Measurements from ENCODE around the gene CHAMP1. TPM values are rescaled to one million over a fixed set of nuclear protein-coding genes. Genes with fewer than 3 reads are reported as not detected.
A peak's percentile ranks its signal among the peaks of the same experiment; 100 is the strongest.

The CHAMP1 gene
- total and polyA plus RNA-seq, 2 of the 13 experiments (the other 11 are each of a cell fraction or from before 2014, with no cell fraction given): 8.4 to 9.7 TPM

DNA sequence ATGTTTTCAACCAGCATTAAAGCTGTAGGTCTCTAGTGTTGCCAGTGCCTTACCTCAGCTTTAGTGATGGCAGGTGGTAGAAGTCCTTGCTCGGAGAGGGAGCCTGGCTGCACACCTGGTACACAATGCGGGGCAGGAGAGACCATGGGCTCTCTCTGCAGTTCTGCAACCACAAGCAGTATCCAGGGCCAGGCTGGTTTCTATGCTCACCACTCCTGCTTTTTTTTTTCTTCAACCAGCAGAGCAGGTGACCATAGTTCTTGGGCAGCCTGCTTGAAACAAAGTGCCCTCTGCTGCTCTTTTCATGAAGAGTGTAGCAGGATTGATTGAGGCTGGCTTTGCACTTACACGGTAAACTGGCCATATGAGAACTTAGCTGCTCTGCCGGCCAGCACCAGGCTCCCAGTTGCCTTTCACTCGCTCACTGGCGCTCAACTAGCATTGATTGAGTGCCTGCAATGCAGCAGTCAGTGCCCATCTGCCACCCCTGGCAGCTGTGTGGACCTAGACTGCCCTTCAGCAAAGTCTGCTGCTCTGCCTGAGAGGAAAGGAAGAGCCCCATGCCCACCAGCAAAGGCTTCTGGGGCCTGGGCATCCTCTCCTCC lies 4.4 kb upstream of the CHAMP1 start:
- Histone ChIP-seq H3K27ac (ENCODE audit: extremely low read length, insufficient read depth, low read length) (no peak overlapping the region), H3K9ac (ENCODE audit: insufficient read depth, low read depth, low read length) (no peak overlapping the region), H2AFZ (ENCODE audit: low read length) (no peak overlapping the region), H3K4me3 (replicated peaks in 1 of 3; ENCODE audit: insufficient read depth in 1 of 3, low read depth in 2 of 3, low read length in 3 of 3) (no peak overlapping the region), H3K27me3 (ENCODE audit: control insufficient read depth in 1 of 2, insufficient read depth in 2 of 2, low read length in 2 of 2) (no peaks in the 10 kb centered on the region; a peak in 1 of 5 replicates), H3K9me3 (ENCODE audit: low read length) (no peaks in the 10 kb centered on the region), H3K79me2 (ENCODE audit: insufficient read depth, low read length) (peaks cover 3% of the 10 kb centered on the region), H4K20me1 (ENCODE audit: insufficient read depth, low read length) (no peaks in the 10 kb centered on the region), H3K4me1 (ENCODE audit: insufficient read depth, low read length) (peaks cover 18% of the 10 kb centered on the region), H3K4me2 (ENCODE audit: low read depth, low read length) (no peak overlapping the region), H3K36me3 (replicated peaks in 1 of 2; ENCODE audit: control insufficient read depth in 1 of 2, insufficient read depth in 2 of 2, low read length in 2 of 2) (peaks cover 2 to 9% of the 10 kb centered on the region in 2 experiments; a peak in 1 of 5 replicates)
- POLR2A ChIA-PET: no interaction called here
- in situ Hi-C loops (cut with HindIII; ENCODE audit: extremely low pct_ligation_motif_present, low pct_unique_long_range_greater_than_20kb) (no loop called here), intact Hi-C loops (cut with micrococcal nuclease; ENCODE audit: unreplicated experiment) (no loop called here)
- no peak for DNase-seq (ENCODE audit: low spot score)
- WGBS (ENCODE audit: low lambda C conversion rate): 63% methylated on average over 6 of the region's 6 CpGs
- CTCF ChIA-PET (ENCODE audit: low intra/inter-chr PET ratio, low total read pairs): no interaction called here
- no peak for FAIRE-seq
- BruUV-seq (replicated peaks): no TSS peak
- ATAC-seq: no peak
- TF ChIP-seq RARG (CRISPR knock-in tag; IDR thresholded peaks at IDR 0.05; ENCODE audit: low read depth) (no peak), HNRNPL (IDR thresholded peaks at IDR 0.05; ENCODE audit: low read depth, low read length) (no peak), HNF4A (CRISPR knock-in tag; IDR thresholded peaks at IDR 0.05) (no peak), SAP130 (CRISPR knock-in tag; IDR thresholded peaks at IDR 0.05; ENCODE audit: low read depth) (no peak), TP53 (CRISPR knock-in tag; conservative IDR thresholded peaks at IDR 0.05) (no peak)
- TF ChIP-seq, protein P1, sequence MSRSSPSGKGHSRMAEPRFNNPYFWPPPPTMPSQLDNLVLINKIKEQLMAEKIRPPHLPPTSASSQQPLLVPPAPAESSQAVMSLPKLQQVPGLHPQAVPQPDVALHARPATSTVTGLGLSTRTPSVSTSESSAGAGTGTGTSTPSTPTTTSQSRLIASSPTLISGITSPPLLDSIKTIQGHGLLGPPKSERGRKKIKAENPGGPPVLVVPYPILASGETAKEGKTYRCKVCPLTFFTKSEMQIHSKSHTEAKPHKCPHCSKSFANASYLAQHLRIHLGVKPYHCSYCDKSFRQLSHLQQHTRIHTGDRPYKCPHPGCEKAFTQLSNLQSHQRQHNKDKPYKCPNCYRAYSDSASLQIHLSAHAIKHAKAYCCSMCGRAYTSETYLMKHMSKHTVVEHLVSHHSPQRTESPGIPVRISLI (CRISPR knock-in tag; IDR thresholded peaks at IDR 0.05; ENCODE audit: borderline replicate concordance): peak; percentile 34; the same call in 1 of the 2 replicates

DNA sequence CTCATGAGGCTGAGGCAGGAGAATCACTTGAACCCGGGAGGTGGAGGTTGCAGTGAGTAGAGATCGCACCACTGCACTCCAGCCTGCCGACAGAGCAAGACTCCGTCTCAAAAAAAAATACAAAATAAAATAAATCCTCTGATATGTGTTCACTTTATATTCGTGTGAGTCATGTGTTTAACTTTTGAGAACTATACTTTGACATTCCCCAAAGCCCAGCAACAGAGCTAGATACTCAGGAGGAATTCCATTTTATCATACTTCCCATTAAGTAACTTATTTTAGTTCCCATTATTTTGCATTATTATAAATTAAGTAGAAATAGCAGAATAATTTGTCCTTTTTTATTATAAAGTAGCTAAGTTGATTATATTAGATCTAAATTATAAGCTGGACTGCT lies 3.3 kb upstream of the CHAMP1 start:
- intact Hi-C loops (cut with micrococcal nuclease; ENCODE audit: unreplicated experiment) (no loop called here), in situ Hi-C loops (cut with HindIII; ENCODE audit: extremely low pct_ligation_motif_present, low pct_unique_long_range_greater_than_20kb) (no loop called here)
- BruUV-seq (replicated peaks): no TSS peak
- H3K4me3 ChIP-seq (replicated peaks in 1 of 3; ENCODE audit: insufficient read depth in 1 of 3, low read depth in 2 of 3, low read length in 3 of 3): no peak overlapping the region
- H2AFZ ChIP-seq (ENCODE audit: low read length): no peak overlapping the region
- peaks cover 29% of the 10 kb centered on the region for H3K4me1 ChIP-seq (ENCODE audit: insufficient read depth, low read length)
- H3K4me2 ChIP-seq (ENCODE audit: low read depth, low read length): no peak overlapping the region
- no peaks in the 10 kb centered on the region for H4K20me1 ChIP-seq (ENCODE audit: insufficient read depth, low read length)
- no peak for FAIRE-seq
- ChIA-PET POLR2A (interaction anchor here (1.2 to 1.9 kb wide), 2 partner anchors 17 to 29 kb away, joined by 3 to 9 read pairs; partner anchors contain the start of gene UPF3A), CTCF (ENCODE audit: low intra/inter-chr PET ratio, low total read pairs) (no interaction called here)
- DNase-seq (ENCODE audit: low spot score): no peak
- H3K27ac ChIP-seq (ENCODE audit: extremely low read length, insufficient read depth, low read length): no peak overlapping the region
- H3K27me3 ChIP-seq (ENCODE audit: control insufficient read depth in 1 of 2, insufficient read depth in 2 of 2, low read length in 2 of 2): no peaks in the 10 kb centered on the region; a peak in 1 of 5 replicates
- no peaks in the 10 kb centered on the region for H3K9me3 ChIP-seq (ENCODE audit: low read length)
- H3K36me3 ChIP-seq (replicated peaks in 1 of 2; ENCODE audit: control insufficient read depth in 1 of 2, insufficient read depth in 2 of 2, low read length in 2 of 2): peaks cover 2 to 6% of the 10 kb centered on the region in 2 experiments; a peak in 1 of 5 replicates
- ATAC-seq: no peak
- no peak overlapping the region for H3K9ac ChIP-seq (ENCODE audit: insufficient read depth, low read depth, low read length)
- WGBS (ENCODE audit: low lambda C conversion rate): 84% methylated on average over 5 of the region's 5 CpGs
- peaks cover 13% of the 10 kb centered on the region for H3K79me2 ChIP-seq (ENCODE audit: insufficient read depth, low read length)
- TF ChIP-seq THAP11 (CRISPR knock-in tag; IDR thresholded peaks at IDR 0.05) (no peak), RNF2 (conservative IDR thresholded peaks at IDR 0.05; ENCODE audit: low read depth) (no peak), ZNF546 (CRISPR knock-in tag; conservative IDR thresholded peaks at IDR 0.05) (no peak), CBX5 (CRISPR knock-in tag; IDR thresholded peaks at IDR 0.05; ENCODE audit: borderline replicate concordance) (no peak), GATAD2A (CRISPR knock-in tag; IDR thresholded peaks at IDR 0.05) (no peak), PHB2 (IDR thresholded peaks at IDR 0.05; ENCODE audit: partially characterized antibody) (no peak)
- TF ChIP-seq, protein P2, sequence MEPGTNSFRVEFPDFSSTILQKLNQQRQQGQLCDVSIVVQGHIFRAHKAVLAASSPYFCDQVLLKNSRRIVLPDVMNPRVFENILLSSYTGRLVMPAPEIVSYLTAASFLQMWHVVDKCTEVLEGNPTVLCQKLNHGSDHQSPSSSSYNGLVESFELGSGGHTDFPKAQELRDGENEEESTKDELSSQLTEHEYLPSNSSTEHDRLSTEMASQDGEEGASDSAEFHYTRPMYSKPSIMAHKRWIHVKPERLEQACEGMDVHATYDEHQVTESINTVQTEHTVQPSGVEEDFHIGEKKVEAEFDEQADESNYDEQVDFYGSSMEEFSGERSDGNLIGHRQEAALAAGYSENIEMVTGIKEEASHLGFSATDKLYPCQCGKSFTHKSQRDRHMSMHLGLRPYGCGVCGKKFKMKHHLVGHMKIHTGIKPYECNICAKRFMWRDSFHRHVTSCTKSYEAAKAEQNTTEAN (CRISPR knock-in tag; conservative IDR thresholded peaks at IDR 0.05): no peak
- TF ChIP-seq, protein P3, sequence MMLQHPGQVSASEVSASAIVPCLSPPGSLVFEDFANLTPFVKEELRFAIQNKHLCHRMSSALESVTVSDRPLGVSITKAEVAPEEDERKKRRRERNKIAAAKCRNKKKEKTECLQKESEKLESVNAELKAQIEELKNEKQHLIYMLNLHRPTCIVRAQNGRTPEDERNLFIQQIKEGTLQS (CRISPR knock-in tag; IDR thresholded peaks at IDR 0.05): no peak
- TF ChIP-seq, protein P4, sequence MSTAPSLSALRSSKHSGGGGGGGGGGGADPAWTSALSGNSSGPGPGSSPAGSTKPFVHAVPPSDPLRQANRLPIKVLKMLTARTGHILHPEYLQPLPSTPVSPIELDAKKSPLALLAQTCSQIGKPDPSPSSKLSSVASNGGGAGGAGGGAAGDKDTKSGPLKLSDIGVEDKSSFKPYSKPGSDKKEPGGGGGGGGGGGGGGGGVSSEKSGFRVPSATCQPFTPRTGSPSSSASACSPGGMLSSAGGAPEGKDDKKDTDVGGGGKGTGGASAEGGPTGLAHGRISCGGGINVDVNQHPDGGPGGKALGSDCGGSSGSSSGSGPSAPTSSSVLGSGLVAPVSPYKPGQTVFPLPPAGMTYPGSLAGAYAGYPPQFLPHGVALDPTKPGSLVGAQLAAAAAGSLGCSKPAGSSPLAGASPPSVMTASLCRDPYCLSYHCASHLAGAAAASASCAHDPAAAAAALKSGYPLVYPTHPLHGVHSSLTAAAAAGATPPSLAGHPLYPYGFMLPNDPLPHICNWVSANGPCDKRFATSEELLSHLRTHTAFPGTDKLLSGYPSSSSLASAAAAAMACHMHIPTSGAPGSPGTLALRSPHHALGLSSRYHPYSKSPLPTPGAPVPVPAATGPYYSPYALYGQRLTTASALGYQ (CRISPR knock-in tag; IDR thresholded peaks at IDR 0.05): no peak
